Measurements from ENCODE around the gene PTPRA. TPM values are rescaled to one million over a fixed set of nuclear protein-coding genes. Genes with fewer than 3 reads are reported as not detected.

PTPRA gene
- total and polyA plus RNA-seq, 2 donors (not counting 3 experiments of a cell fraction or from before 2014, with no cell fraction given) = 43.2 to 53.4 TPM

DNA sequence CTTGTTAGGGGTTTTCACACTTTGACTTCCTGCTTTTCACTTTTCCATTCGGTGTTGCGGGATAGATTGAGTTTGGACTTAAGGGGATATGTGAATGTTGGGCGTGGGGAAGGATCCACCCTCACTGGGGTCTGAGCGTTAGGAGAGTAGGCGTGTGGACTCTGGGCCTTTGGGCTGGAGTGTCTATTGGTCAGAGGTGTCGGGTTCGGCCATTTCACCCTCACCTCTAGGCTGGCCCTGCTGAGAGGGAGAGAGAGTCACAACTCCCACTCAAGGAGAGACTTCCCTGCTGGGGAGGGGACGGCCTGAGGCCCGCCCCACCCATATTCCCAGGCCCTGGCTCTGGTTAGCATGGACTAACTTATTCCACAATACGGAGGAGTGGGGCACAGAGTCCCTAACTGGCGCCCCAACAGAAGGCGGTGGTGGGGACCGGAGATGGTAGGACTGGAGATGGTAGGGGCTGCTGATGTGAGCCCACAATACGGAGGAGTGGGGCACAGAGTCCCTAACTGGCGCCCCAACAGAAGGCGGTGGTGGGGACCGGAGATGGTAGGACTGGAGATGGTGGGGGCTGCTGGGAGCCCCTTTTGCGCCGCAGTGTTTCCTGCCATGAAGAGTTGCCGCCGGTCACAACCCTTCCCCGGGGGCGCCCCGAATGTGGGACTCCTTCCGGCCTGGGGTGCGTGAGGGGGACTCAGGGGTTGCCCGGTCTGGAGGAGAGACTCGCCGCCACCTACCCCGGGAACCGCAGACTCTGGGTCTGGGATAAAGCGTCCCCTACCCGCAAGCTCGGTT is 1.4 kb upstream of the PTPRA start:
- BruUV-seq (replicated peaks) = no TSS peak
- DNase-seq (ENCODE audit: low read depth, low spot score) = no peak
- peak overlapping the region; percentile 17 to 64 (median 55) for H3K4me3 ChIP-seq (replicated peaks in 1 of 3; ENCODE audit: insufficient read depth in 1 of 3, low read depth in 1 of 3, low read length in 3 of 3)
- ChIA-PET POLR2A (interaction anchor here (0.6 to 0.7 kb wide), 2 partner anchors 33 to 343 kb away, joined by 4 read pairs; no protein-coding TSS in a partner anchor), CTCF (interaction anchor here (1.3 kb wide), 1 partner anchor 20 kb away, joined by 4 read pairs; no protein-coding TSS in a partner anchor)
- no peaks in the 10 kb centered on the region for H3K9me3 ChIP-seq (replicated peaks; ENCODE audit: control insufficient read depth, insufficient read depth, low read length)
- peaks cover 31% of the 10 kb centered on the region for H3K79me2 ChIP-seq (ENCODE audit: control insufficient read depth, insufficient read depth, low read length)
- H3K4me1 ChIP-seq (ENCODE audit: control insufficient read depth, extremely low read depth, insufficient read depth, low read length) = peaks cover 35% of the 10 kb centered on the region
- H3K36me3 ChIP-seq (ENCODE audit: control insufficient read depth in 2 of 2, extremely low read depth in 1 of 2, insufficient read depth in 2 of 2, low read length in 2 of 2) = no peaks in the 10 kb centered on the region
- FAIRE-seq = peak; percentile 21
- peak overlapping the region; percentile 4 for H3K27ac ChIP-seq (ENCODE audit: insufficient read depth, low read depth, low read length)
- H2AFZ ChIP-seq (ENCODE audit: low read depth, low read length) = peak overlapping the region; percentile 86
- dilution Hi-C loops (cut with MboI; ENCODE audit: extremely low pct_ligation_motif_present, low sequenced_read_pairs) = no loop called here
- intact Hi-C loops (cut with micrococcal nuclease) = loop anchor here (2.0 to 5.0 kb wide), 5 partner anchors 31 to 175 kb away; partner anchors contain the start of genes MRPS26, PCED1A and VPS16
- no peaks in the 10 kb centered on the region for H3K9me1 ChIP-seq (replicated peaks; ENCODE audit: control insufficient read depth, extremely low read depth, insufficient read depth, low read length)
- peak overlapping the region; percentile 69 for H3K4me2 ChIP-seq (ENCODE audit: insufficient read depth, low read length)
- no peaks in the 10 kb centered on the region for H4K20me1 ChIP-seq (replicated peaks; ENCODE audit: control insufficient read depth, extremely low read depth, insufficient read depth, low read length)
- no peaks in the 10 kb centered on the region for H3K27me3 ChIP-seq (ENCODE audit: control insufficient read depth in 2 of 2, insufficient read depth in 2 of 2, low read length in 2 of 2)
- TF ChIP-seq GATA2 (IDR thresholded peaks at IDR 0.05; ENCODE audit: insufficient read depth, insufficient read length, low read depth, low read length) (no peak), JUN (IDR thresholded peaks at IDR 0.05; ENCODE audit: borderline replicate concordance, insufficient read depth, insufficient read length, low read depth) (no peak), FOS (IDR thresholded peaks at IDR 0.05; ENCODE audit: borderline replicate concordance, insufficient read depth, low read length) (no peak), EZH2 (IDR thresholded peaks at IDR 0.05; ENCODE audit: borderline replicate concordance, low read depth, low read length, severe bottlenecking) (no peak), POLR2AphosphoS5 (IDR thresholded peaks at IDR 0.05; ENCODE audit: insufficient read depth, low read depth, low read length) (no peak), POLR2A (IDR thresholded peaks at IDR 0.05; ENCODE audit: low read depth, low read length) (no peak), MAX (IDR thresholded peaks at IDR 0.05; ENCODE audit: insufficient read depth, insufficient read length) (no peak), MYC (IDR thresholded peaks at IDR 0.05; ENCODE audit: low read depth, low read length) (no peak)
- TF ChIP-seq, protein P1, sequence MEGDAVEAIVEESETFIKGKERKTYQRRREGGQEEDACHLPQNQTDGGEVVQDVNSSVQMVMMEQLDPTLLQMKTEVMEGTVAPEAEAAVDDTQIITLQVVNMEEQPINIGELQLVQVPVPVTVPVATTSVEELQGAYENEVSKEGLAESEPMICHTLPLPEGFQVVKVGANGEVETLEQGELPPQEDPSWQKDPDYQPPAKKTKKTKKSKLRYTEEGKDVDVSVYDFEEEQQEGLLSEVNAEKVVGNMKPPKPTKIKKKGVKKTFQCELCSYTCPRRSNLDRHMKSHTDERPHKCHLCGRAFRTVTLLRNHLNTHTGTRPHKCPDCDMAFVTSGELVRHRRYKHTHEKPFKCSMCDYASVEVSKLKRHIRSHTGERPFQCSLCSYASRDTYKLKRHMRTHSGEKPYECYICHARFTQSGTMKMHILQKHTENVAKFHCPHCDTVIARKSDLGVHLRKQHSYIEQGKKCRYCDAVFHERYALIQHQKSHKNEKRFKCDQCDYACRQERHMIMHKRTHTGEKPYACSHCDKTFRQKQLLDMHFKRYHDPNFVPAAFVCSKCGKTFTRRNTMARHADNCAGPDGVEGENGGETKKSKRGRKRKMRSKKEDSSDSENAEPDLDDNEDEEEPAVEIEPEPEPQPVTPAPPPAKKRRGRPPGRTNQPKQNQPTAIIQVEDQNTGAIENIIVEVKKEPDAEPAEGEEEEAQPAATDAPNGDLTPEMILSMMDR (IDR thresholded peaks at IDR 0.05; ENCODE audit: extremely low read depth in 1 of 2, insufficient read depth in 1 of 2, low read depth in 1 of 2, low read length in 2 of 2) = no peak
- peak overlapping the region; percentile 35 for H3K9ac ChIP-seq (replicated peaks; ENCODE audit: extremely low read depth, insufficient read depth, low read length)

All from endothelial cell of umbilical vein (primary cell).